Subcutaneous adipose tissue (tissue), 4 donors: Measurements from ENCODE around the gene HIVEP3. TPM values are rescaled to one million over a fixed set of nuclear protein-coding genes. Genes with fewer than 3 reads are reported as not detected.

Experiments
- total RNA-seq, 4 donors: library from RNA; depleted of rRNA; stranded (reverse); fragments of >200 nt; gene quantifications; one replicate each; pipeline ENCODE4 v1.1.0, GENCODE V29; 2016
- TF ChIP-seq, protein P1 (sequence below): fragments of 450-650 bp; IDR thresholded peaks from one replicate; pipeline ENCODE4 v1.5.1; 2016; ENCODE audit warnings: low read depth, mild to moderate bottlenecking, control low read depth, antibody characterized with exemption, moderate library complexity

The HIVEP3 gene
- total RNA-seq, 4 donors from 2014 or later: 2.4 to 9.6 (median 5.0) TPM

DNA sequence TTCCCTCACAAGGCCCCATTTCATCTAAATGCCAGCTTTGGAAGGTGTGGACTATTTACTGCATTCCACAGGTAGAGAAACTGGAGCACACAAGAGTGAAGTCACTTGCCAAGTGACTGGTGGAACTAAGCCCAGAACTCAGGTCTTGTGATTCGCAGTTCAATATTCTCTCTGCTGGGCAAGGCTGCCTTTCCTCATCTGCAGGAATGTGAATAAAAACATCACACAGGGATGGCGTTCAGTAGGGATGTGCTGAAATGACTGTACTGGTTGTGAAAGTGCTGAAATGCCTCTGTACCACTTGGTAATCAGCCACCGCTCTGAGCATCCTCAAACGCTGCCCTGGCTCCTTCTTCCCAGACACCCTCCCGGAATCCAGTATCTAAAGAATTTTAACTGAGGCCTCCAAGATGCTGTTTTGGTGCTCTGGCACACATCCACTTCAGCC, 145.6 kb downstream of the HIVEP3 start:
- TF ChIP-seq, protein P1, sequence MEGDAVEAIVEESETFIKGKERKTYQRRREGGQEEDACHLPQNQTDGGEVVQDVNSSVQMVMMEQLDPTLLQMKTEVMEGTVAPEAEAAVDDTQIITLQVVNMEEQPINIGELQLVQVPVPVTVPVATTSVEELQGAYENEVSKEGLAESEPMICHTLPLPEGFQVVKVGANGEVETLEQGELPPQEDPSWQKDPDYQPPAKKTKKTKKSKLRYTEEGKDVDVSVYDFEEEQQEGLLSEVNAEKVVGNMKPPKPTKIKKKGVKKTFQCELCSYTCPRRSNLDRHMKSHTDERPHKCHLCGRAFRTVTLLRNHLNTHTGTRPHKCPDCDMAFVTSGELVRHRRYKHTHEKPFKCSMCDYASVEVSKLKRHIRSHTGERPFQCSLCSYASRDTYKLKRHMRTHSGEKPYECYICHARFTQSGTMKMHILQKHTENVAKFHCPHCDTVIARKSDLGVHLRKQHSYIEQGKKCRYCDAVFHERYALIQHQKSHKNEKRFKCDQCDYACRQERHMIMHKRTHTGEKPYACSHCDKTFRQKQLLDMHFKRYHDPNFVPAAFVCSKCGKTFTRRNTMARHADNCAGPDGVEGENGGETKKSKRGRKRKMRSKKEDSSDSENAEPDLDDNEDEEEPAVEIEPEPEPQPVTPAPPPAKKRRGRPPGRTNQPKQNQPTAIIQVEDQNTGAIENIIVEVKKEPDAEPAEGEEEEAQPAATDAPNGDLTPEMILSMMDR: no peak

DNA sequence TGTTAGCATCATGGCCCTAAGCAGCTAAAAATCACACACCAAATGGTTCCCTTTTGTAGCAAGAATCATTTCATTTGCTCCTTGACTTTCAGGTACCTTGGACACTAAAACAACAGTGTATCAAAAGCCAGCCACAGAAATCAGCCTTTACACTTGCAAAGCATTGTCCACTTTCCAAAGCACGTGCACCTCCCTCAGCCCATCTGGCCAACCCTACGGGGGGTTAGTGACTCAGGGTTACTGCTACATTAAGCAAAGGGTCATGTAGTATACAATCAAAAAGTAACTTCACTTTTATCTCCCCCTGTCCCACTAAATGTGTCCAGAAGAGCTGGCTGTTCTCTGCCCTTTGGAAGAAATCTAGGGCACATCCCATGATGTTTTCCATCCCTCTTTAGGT, 149.7 kb downstream of the HIVEP3 start:
- TF ChIP-seq, protein P1: no peak

DNA sequence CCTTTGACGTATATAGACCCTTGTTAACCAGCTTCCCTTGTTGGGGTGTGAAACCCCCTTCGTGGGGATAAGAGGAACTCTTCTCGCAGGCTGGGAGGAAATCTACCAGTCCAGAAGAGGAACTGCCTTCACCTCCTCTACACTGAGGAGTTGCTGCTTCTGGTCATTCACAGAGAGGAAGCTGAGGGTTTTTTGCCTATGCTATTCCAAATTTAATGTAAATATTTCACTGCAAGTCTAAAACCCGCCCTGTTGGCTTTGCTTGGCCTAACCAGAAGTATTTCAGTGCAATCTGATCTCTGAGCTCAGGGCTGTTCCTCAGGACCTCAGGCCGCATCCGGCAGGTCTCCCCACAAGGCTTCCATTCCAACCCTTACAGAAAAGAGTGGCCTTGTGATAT, 150.1 kb downstream of the HIVEP3 start:
- TF ChIP-seq, protein P1: no peak

DNA sequence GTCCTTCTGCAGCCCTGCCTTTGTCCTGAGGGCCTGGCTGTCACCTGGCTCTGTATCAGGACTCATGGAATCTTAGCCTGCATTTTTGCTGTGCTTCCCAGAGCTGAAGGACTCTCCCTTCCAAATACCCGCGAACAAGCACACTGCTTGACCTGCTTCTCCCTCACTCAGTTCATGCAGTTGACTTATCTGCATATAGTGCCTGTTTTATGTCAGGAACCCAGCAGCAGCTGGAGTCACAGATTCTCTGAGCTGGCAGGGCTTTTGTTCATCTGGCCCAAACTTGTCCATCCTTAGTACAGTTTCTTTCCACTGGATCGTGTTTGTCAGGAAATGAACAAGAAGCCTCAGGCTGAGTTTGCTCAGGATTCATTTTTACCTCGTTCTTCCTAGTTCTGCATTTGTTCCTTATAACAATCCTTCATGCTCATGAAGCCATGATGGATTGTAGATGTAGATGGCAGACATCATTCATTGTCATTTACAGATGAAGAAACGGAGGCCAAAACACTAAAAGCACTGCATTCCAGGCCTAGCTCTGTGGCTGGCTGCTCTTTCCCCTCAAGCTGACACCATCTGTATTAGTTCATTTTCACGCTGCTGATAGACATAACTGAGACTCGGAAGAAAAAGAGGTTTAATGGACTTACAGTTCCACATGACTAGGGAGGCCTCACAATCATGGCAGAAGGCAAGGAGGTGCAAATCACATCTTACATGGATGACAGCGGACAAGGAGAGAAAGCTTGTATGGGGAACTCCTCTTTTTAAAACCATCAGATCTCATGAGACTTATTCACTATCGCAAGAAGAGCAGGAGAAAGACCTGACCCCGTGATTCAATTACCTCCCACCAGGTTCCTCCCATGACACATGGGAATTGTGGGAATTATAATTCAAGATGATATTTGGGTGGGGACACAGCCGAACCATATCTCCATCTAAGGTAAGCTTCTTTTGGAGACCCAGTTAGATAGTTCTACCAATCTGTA, 150.9 kb downstream of the HIVEP3 start:
- TF ChIP-seq, protein P1: no peak

DNA sequence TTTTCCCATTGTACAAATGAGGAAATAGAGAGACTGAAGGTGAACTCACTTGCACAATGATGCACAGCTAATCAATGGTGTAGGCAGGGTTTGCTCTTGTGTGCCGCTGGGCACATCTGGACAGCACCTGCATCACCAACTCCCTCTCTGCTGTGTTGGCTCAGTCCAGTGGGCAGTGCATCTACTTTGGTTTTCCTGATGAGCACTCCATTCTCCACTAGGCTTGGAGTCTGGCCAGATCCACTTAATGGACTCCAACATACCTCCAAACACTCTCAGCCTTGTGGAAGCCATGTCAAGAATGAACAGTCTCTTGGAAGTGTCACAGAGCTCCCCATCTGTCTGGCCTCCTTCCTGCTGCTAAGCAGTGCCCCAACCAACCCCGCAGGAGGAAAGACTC, 152.2 kb downstream of the HIVEP3 start:
- TF ChIP-seq, protein P1: no peak

DNA sequence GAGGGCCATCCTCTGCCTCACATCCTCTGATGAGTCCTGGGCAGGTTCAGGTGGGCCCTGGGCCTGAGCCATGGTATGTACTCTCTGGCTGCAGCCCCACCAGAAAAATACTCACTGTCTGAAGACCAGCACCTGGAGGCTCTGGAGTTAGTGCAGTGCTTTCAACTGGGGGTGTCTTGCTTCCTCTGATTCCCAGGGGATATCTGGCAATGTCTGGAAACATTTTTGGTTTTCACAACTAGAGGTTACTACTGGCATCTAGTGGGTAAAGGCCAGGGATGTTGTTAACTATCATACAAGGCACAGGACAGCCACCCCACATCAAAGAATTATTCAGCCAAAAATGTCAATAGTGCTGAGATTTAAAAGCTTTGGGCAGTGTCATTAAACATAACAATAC, 152.7 kb downstream of the HIVEP3 start:
- TF ChIP-seq, protein P1: no peak

DNA sequence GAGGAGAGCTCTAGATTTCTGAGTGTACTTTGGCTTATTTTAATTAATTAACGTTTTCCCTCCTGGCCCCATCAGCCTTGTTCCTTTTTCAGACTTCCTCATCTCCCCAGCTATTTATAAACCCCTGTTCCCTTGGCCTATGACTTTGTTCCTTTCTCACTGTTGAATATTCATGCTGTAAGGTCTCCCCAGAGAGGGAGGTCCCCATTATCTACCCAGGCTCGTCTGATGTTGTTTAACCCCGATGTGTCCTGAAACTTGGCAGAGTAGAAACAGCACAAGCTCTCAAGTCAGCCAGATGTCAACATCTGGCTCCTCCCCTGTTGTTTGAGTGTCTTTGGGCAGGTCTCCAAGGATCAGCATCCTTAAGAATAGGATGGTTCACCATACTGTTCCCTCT, 153.6 kb downstream of the HIVEP3 start:
- TF ChIP-seq, protein P1: no peak
